IPS DF 19.7 (cell line): ENCODE measurements around the gene MKNK2.
"Not testable (repeated sequence)": the region's sequence is repeated elsewhere in the genome, so short reads cannot be mapped to it uniquely, and the experiment has no call there.

ENCODE experiments used
- DNase-seq: peaks from one replicate; pipeline ENCODE4 v3.0.0-alpha.2; 2013; ENCODE audit warnings: low read depth, low spot score

The MKNK2 gene

GRCh38 chr19:2044709-2045500 lies 6.1 kb downstream of the MKNK2 start:
- no peak for DNase-seq

- DNase-seq: no peak
Measured at GRCh38 chr19:2043961-2044708, 6.9 kb downstream of the MKNK2 start.

GRCh38 chr19:2043251-2043641 lies 7.8 kb downstream of the MKNK2 start:
- no peak for DNase-seq

- no peak for DNase-seq
Measured at GRCh38 chr19:2042485-2043250, 8.4 kb downstream of the MKNK2 start.

GRCh38 chr19:2041683-2042484 lies 9.2 kb downstream of the MKNK2 start:
- no peak for DNase-seq

- no peak for DNase-seq
Measured at GRCh38 chr19:2041433-2041682, 9.7 kb downstream of the MKNK2 start.

GRCh38 chr19:2040647-2041432 lies 10.2 kb downstream of the MKNK2 start:
- no peak for DNase-seq

- DNase-seq: no peak
Measured at GRCh38 chr19:2039959-2040646, 10.9 kb downstream of the MKNK2 start.

- no peak for DNase-seq
Measured at GRCh38 chr19:2039089-2039958, 11.7 kb downstream of the MKNK2 start.

- DNase-seq: no peak
Measured at GRCh38 chr19:2038284-2039088, 12.6 kb downstream of the MKNK2 start.

- DNase-seq: no peak
Measured at GRCh38 chr19:2037651-2038255, 13.3 kb downstream of the MKNK2 start.

GRCh38 chr19:2036424-2036823 lies 14.6 kb downstream of the MKNK2 start:
- DNase-seq: no peak

- no peak for DNase-seq
Measured at GRCh38 chr19:2035590-2035991, 15.5 kb downstream of the MKNK2 start.

GRCh38 chr19:2034729-2035589 lies 16.1 kb downstream of the MKNK2 start:
- DNase-seq: no peak

GRCh38 chr19:2034253-2034652 lies 16.8 kb downstream of the MKNK2 start:
- not testable (repeated sequence) for DNase-seq

GRCh38 chr19:2033825-2034159 lies 17.3 kb downstream of the MKNK2 start:
- no peak for DNase-seq

GRCh38 chr19:2033115-2033824 lies 17.8 kb downstream of the MKNK2 start:
- no peak for DNase-seq
